ES-I3 (cell line): ENCODE data around the gene KCNQ1.

Source experiments
- H3K36me3 ChIP-seq: 2 replicates; pipeline ENCODE4 v1.6.1; 2013; ENCODE audit warnings: mild to moderate bottlenecking, low read length, control low read depth, moderate library complexity; ENCODE audit not compliant: insufficient read depth
- H3K4me1 ChIP-seq: 2 replicates; pipeline ENCODE4 v1.6.1; 2013; ENCODE audit warnings: mild to moderate bottlenecking, control low read depth, low read length; ENCODE audit not compliant: insufficient read depth
- H3K9ac ChIP-seq: 2 replicates; pipeline ENCODE4 v1.6.1; 2013; ENCODE audit warnings: low read depth, mild to moderate bottlenecking, low read length, moderate library complexity
- H3K9me3 ChIP-seq: 2 replicates; pipeline ENCODE4 v1.6.1; 2013; ENCODE audit warnings: mild to moderate bottlenecking, low read length, moderate library complexity; ENCODE audit not compliant: control insufficient read depth, insufficient read depth

The KCNQ1 gene

DNA sequence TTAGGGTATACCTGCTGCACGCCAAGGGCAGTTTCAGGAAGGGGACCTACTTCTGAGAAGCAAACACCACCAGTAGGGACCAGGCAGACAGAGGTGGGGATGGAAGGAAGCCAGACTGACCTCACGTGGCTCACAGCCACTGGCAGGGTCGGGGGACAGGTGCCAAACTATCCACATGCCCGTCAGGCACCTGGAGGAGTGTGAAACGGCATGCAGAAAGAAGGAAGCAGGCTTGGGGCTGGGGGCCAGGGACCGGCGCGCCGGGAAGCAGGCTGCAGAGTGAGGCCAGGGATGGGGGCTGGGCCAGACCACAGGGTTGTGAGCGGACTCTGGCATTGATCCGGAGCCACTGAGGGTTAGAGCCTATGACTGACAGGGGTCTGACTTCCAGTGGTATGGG lies 393.3 kb downstream of the KCNQ1 start:
- Histone ChIP-seq H3K36me3 (no peaks in the 10 kb centered on the region), H3K4me1 (peaks cover 32% of the 10 kb centered on the region; the same call in 1 of the 2 replicates), H3K9ac (no peak overlapping the region), H3K9me3 (no peaks in the 10 kb centered on the region)

DNA sequence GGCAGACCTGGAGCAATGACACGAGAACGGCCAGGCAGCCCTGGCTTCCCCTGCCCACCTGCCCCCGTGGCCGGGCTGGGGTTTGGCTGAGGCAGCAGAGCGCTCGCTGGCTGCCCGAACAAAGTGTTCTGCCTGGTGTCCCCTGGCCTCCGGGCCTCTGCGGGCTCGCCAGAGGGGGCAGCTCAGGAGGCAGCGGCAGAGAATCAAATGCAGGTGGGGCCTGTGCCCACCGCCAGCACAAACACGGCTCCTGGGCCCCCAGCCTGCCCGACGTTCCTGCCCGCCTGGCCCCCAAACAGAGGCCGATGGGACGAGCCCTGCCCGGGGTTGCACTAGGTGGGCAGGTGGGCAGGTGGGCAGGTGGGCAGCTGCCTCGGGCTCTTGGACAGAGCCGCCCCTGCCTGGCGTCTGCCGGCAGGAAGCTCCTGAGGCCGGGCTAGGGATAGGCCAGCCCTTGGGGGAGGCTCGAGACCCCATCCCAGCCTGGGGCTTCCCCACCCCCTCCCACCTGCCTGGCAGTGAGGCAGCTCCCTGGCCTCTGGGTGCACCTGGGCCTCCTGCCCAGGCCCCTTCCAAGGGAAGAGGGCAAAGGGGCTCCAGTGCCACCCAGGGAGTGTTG lies 394.0 kb downstream of the KCNQ1 start:
- peaks cover 32% of the 10 kb centered on the region; the same call in 1 of the 2 replicates for H3K4me1 ChIP-seq
- H3K9me3 ChIP-seq: no peaks in the 10 kb centered on the region
- no peak overlapping the region for H3K9ac ChIP-seq

DNA sequence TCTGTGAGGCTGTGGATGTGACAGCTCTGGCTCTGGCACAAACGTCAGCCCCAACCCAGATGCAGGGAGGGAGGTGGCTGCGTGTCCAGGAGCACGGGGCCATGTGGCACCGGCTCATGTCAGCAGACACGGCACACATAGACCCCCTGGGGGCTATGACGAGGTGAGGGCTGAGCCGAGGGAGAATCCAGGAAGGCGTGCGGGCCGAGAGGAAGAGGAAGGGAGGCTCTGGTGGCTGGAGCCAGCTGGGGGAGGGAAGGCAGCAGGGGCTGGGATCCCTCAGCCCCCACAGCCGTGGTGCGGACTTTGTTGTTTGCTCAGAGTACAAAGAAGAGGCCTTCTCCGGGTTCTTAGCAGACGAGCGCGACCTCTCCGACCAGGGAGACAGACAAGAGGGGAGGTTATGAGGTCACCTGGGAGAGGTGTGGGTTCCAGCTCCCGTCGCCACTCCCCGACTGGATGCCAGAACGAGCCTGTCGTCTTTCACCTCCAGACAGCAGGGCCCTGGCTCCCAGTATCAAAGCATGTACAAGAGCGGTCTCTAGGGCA lies 394.7 kb downstream of the KCNQ1 start:
- Histone ChIP-seq H3K9me3 (no peaks in the 10 kb centered on the region), H3K4me1 (peaks cover 32% of the 10 kb centered on the region; the same call in 1 of the 2 replicates), H3K9ac (no peak overlapping the region), H3K36me3 (no peaks in the 10 kb centered on the region)

More for the DNA sequence above, 394.0 kb downstream of the KCNQ1 start:
- no peaks in the 10 kb centered on the region for H3K36me3 ChIP-seq

DNA sequence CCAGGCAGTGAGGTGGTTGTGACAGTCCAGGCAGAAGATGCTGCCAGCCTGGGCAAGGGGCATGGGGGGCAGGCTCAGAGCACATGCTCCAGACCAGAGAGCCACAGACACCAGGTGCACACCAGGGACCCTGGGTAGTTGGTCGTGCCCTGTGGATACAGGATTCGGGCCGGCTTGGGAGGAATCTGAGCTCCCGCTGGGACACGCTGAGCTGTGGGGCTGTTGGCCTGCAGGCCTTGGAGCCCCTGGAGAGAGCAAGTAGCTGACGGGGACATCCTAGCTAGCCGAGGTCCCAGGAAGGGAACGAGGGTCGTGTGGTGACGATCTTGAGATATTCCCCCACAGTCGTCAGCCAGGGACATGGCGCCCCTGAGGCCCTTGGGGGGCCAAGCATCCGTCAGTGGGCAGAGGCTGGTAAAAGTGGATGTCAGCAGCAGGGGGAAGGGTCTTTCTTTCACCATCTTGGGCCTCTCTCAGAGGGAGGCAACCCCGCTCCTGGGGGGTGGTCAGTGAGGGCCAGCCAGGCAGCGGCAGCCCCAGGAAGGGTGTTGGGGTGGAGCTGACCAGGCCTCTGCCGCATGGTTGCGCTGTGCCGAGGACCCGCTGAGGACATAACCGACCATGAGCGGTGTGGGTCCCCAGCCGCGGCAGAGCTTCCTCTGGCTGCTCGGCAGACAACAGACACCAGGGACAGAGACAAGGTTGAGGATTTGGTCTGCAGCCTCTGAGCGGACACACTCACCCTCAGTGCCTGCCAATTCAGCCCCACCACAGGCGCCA lies 396.8 kb downstream of the KCNQ1 start:
- peaks cover 12% of the 10 kb centered on the region; the same call in 1 of the 2 replicates for H3K4me1 ChIP-seq
- H3K9me3 ChIP-seq: no peaks in the 10 kb centered on the region
- no peaks in the 10 kb centered on the region for H3K36me3 ChIP-seq
- H3K9ac ChIP-seq: no peak overlapping the region

DNA sequence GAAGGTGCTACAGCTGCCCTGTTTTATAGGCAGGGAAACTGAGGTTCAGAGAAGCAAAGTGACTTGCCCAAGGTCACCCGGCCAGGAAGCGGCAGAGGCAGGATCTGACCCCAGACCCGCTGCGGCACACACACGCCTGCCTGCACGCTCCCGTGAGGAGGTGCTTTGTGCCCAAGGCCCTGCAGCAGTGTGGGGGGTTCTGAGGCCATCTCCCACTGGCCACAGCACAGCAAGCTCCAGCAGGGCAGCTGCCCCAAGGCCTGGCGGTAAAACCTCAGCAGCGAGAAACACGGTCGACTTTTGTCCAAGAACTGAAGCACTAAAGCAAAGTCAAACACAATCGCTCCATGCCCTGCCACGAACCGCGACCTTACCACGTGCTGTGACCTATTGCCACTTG lies 398.1 kb downstream of the KCNQ1 start:
- Histone ChIP-seq H3K9me3 (no peaks in the 10 kb centered on the region), H3K4me1 (peaks cover 8% of the 10 kb centered on the region; the same call in 1 of the 2 replicates), H3K36me3 (no peaks in the 10 kb centered on the region), H3K9ac (no peak overlapping the region)

DNA sequence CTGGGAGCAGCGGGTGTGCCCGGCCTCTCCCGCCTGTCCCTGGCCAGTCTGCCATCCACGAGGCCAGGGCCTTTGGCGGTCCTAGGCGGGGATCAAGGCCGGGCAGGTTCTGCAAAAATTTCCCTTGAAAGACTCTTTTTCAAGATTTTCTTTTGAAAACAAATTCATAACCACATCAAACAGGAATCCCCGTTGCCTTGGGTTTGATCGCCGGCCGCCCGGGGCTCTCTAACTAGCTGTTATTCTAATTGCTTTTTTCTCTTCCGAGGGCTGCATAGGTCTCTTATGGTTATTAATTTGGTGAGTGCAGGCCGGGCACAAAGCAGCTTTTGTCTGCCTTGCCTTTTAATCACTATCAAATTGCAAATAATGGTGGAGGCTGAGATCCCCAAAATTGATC lies 398.7 kb downstream of the KCNQ1 start:
- no peak overlapping the region for H3K9ac ChIP-seq
- H3K36me3 ChIP-seq: no peaks in the 10 kb centered on the region
- H3K9me3 ChIP-seq: no peaks in the 10 kb centered on the region
- H3K4me1 ChIP-seq: peaks cover 3% of the 10 kb centered on the region; the same call in 1 of the 2 replicates

DNA sequence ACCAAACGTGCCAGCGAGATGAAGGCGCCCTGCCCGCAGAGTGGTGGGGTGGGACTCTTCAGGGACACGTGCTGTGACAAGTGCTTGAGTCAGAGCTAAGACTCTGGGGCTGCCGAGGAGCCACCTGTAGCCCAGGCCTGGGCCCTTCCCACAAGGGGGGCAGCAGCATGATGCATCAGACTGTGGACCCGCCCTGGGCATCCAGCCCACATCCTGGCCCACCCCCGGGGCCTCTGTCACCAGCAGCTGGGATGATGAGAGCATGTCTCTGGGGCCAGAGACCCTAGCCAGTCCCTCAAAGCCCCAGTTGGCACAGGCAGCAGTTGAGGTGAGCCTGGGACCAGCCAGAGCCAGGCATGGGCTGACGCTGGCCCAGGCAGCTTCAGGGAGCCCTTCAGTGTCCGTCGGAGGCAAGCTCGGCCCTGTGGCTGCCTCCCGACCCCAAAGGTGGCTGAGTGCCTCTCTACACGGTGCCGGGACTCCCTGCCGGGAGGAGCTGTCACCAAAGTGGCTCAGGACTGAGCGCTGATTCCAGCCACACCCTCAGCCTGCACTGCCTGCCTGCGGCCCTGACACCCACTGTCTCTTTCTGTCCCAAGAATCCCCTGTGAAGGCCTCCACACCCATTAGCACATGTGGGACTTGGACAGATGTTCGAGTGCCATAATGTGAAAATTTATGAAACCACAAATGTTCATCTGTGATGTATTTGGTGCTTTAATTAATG lies 399.5 kb downstream of the KCNQ1 start:
- no peaks in the 10 kb centered on the region for H3K36me3 ChIP-seq
- no peak overlapping the region for H3K9ac ChIP-seq
- no peaks in the 10 kb centered on the region for H3K9me3 ChIP-seq
- H3K4me1 ChIP-seq: peaks cover 3% of the 10 kb centered on the region; the same call in 1 of the 2 replicates

DNA sequence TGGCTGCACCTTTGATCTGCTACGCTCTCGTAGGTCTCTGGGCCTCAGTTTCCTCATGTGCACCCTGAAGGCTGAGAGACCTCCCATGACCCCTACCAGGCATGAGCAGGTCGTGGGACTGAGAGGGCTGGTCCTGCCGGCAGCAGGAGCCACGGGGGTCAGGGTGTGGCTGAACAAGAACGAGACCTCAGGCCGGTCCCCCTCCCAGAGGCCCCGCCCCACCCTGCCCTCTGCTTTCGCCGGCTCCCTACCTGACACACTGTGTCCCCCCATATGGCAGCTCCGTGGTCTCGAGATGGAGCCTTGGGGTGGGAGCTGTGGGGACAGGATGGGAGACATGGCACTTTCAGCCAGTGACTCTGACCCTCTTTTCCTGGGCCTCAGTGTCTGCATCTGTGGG lies 400.2 kb downstream of the KCNQ1 start:
- Histone ChIP-seq H3K4me1 (no peaks in the 10 kb centered on the region; the same call in 1 of the 2 replicates), H3K36me3 (no peaks in the 10 kb centered on the region), H3K9me3 (no peaks in the 10 kb centered on the region), H3K9ac (no peak overlapping the region)

DNA sequence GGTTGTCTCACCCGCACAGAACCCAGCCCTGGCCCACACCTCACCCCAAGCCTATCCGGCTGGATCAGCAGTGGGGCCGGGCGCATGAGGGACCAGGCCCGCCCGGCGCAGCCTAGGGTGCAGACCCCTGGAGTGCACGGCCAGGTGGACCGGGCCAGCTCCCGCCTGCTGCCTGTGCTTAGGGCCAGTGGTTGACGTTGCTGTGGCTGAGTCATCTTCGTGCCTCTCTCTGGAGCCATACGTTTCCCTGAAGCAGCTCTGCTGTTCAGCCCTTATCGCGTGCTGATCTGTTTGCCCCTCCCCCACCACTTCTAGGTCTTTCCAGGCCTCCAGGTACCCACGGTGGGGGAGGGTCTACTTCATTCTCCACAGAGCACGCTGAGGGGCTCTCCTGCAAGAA lies 401.2 kb downstream of the KCNQ1 start:
- H3K4me1 ChIP-seq: no peaks in the 10 kb centered on the region; the same call in 1 of the 2 replicates
- no peaks in the 10 kb centered on the region for H3K9me3 ChIP-seq
- no peak overlapping the region for H3K9ac ChIP-seq
- H3K36me3 ChIP-seq: no peaks in the 10 kb centered on the region

DNA sequence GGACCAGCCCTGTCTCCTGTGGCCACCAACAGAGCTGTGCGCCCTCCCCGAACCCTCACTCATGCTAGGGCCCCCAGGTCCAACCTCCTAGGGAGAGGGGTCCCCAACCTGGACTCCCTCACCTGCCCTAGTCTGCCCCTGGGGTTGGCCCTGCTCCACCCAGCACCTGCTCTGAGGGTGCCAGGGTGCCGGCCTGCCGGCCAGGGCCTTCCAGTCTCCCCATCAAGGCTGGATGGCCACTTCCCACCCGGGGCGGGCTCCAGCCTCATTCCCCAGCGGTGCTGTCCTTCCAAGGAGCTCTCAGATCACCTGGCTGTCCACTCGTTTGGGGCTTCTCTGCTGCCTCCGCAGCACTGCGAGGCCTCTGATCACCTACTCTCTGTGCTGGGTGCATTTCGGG lies 401.7 kb downstream of the KCNQ1 start:
- H3K9ac ChIP-seq: no peak overlapping the region
- H3K9me3 ChIP-seq: no peaks in the 10 kb centered on the region
- no peaks in the 10 kb centered on the region for H3K36me3 ChIP-seq
- H3K4me1 ChIP-seq: no peaks in the 10 kb centered on the region; the same call in 1 of the 2 replicates

DNA sequence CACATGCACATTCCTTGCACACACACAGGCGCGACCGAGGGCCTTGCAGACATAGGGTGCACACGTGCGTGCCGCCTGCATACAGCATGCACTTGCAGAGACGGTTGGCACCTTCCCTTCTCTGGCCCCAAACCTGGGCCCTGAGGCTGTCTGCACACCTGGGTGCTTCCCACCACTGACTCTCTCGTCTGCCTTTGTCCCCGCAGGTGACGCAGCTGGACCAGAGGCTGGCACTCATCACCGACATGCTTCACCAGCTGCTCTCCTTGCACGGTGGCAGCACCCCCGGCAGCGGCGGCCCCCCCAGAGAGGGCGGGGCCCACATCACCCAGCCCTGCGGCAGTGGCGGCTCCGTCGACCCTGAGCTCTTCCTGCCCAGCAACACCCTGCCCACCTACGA lies 402.8 kb downstream of the KCNQ1 start:
- no peak overlapping the region for H3K9ac ChIP-seq
- H3K36me3 ChIP-seq: no peaks in the 10 kb centered on the region
- H3K9me3 ChIP-seq: no peaks in the 10 kb centered on the region
- no peaks in the 10 kb centered on the region; the same call in 1 of the 2 replicates for H3K4me1 ChIP-seq

DNA sequence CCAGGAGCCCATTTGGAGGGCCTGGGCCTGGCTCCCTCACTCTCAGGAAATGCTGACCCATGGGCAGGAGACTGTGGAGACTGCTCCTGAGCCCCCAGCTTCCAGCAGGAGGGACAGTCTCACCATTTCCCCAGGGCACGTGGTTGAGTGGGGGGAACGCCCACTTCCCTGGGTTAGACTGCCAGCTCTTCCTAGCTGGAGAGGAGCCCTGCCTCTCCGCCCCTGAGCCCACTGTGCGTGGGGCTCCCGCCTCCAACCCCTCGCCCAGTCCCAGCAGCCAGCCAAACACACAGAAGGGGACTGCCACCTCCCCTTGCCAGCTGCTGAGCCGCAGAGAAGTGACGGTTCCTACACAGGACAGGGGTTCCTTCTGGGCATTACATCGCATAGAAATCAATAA lies 403.7 kb downstream of the KCNQ1 start:
- Histone ChIP-seq H3K36me3 (no peaks in the 10 kb centered on the region), H3K4me1 (no peaks in the 10 kb centered on the region; the same call in 1 of the 2 replicates), H3K9me3 (no peaks in the 10 kb centered on the region), H3K9ac (no peak overlapping the region)

DNA sequence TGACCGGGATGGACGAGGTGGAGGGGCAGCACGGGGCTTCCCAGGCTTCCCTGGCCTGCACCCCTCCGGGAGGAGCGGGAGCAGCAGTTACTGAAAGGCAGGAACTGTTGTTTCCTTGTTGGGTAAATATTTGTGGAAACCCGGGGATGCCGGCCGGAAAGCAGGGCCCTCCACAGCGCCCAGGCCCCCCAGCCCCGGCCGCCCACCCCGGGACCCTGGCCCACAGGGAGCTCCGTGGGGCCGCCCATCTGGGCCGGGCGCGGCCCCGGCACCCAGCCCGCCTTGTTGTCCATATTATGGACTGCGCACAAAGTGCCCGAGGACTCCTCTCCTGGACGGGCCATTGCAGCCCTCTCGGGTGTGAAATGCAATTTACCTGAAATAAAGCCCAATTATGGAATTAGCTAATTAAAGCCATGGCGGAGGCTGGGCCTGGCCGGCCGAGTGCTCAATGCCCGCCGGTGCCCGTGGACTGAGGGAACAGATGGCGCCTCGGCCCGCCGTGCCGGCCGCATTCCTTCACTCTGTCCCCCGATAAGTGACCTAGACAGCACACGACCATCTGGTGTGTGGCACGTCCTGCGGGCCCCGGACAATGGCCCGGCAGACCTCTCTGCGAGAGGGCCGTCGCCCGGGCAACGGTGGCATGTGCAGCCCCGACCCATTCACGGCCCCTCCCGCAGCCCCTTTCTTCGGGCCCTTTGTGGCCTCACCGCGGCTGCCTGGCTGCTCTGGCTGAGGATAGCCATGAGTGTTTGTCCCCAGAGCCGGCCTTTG lies 405.4 kb downstream of the KCNQ1 start:
- no peak overlapping the region for H3K9ac ChIP-seq
- no peaks in the 10 kb centered on the region for H3K9me3 ChIP-seq
- H3K36me3 ChIP-seq: no peaks in the 10 kb centered on the region
- no peaks in the 10 kb centered on the region; the same call in 1 of the 2 replicates for H3K4me1 ChIP-seq

DNA sequence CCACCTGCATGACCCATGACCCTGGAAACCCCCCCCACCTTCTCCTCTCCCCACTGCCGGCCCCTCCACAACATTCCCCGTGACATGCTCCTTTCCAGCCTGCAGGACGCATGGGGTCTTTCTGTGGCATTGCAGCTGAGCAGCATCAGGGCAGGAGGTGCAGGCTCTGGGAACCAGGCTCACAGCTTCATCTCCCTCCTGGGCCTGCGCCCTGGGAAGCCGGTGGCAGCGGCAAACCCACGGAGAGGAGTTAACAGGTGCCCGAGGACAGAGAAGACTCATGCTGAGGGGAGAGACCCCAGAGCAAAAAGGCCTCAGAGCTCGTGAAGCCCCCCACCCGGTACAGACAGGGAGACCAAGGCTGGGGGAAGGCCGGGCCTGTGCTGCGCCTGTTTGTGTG lies 408.6 kb downstream of the KCNQ1 start:
- no peaks in the 10 kb centered on the region for H3K36me3 ChIP-seq

More for the DNA sequence above, 408.6 kb downstream of the KCNQ1 start:
- H3K9ac ChIP-seq: no peak overlapping the region
- H3K4me1 ChIP-seq: no peaks in the 10 kb centered on the region
- no peaks in the 10 kb centered on the region for H3K9me3 ChIP-seq
